Measurements from ENCODE around the gene PLP2.
A peak's percentile ranks its signal among the peaks of the same experiment; 100 is the strongest.
"Not testable (repeated sequence)": the region's sequence is repeated elsewhere in the genome, so short reads cannot be mapped to it uniquely, and the experiment has no call there.

Gene PLP2

GRCh38 chrX:49164589-49165360, 6.9 kb upstream of the PLP2 start:
- DNase-seq, result no peak

DNA sequence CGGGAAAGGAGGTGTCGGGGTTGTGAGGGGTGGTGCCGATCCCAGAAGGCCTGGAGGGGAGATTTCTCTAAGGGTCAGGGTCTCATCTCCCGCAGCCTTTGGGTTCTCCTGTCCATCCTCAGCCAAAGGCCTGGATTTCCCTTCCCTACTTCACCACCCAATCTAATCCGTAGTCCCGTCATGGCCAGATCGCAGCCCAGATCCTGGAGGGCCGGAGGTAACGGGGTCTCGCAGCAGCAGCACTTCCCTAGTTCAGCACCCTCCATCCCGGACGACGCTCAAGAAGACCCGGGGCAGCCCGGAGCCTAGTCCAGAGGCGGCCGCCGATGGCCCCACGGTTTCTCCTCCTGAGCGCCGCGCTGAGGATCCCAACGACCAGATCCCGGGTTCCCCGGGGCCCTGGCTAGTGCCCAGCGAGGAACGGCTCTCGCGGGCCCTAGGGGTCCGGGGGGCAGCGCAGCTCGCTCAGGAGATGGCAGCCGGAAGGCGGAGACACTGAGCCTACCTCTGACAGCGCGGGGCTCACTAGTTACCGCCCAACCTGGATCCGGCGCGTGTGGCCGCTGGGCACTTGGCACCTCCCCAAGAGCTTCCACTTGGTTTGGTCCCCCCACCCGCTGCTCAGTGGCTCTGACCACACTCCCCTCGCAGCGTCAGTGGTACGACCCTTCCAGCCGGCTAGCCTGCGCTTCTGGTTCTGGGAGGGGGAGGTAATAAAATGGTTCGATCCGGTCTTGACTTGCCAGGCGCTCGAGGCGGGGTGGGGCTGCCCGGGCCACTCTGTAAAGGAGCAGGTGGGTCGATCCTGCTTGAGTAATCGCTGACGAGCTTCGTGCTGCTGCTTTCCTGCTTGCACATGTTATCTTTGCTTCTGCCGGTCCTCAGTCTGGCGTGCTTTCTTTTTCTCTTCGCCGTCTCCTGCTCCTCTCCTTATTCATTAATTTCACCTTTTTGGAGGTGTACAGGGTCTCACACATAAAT, 5.5 kb upstream of the PLP2 start:
- DNase-seq, result peak; percentile 90

DNA sequence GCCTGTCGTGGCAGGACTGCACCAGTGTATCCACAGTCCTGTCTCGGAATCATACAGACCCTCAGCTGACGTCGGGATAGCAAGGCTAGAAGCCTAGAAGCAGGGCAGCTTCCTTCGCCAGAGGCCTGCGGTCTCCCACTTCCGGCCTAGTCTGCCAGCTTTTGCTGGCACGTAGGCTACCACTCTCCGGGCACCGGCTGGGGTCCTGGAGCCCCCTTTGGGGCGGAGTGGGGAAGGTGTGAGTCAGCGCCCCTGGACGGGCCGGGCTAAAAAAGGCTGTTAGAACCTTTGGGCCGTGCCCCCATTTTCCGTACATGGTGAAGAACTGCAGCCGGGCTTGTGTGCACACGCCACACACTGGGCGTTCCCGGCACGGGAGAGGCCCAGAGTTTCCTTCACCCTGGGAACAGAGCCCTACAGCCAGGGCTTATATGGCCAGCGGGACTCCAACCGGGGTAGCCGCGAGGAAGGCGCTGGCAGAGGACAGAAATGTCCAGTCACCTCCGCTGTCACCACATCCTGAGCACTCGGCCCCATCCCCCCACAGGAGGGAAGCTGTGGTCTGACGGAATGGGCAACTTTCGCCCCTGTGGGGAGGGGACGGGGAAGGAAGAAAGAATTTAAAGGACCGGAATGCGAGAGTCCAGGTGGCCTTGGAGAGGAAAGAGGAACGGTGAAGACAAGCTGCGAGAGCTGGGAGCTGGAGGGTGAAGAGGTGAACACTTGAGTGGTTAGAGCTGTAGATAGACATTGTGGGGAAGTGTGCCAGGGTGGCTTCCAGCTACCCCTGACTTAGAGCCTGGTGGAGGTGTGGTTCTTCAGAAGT, 4.6 kb upstream of the PLP2 start:
- no peak for DNase-seq

DNA sequence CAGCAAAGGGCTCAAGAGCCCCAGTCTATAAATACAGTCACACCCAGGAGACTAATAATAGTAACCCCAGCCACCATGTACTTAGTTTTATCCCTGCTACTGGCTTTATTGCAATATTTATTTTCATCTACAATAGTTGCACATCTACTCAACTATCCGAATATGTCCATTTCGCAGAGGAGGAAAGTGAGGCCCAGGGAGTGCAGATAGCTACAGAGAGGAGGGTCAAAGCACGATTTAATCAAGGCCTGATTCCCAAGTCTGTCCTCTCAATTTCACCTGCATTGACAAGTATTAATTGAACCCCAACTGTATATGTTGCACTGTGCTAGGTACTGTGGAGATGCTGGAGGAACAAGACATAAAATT, 4.0 kb upstream of the PLP2 start:
- no peak for DNase-seq

- DNase-seq, result peak; percentile 37
These were observed 632 bp downstream of the PLP2 start for GRCh38 chrX:49172280-49172780.

GRCh38 chrX:49173544-49173943, 1.8 kb downstream of the PLP2 start:
- DNase-seq, result not testable (repeated sequence)

- no peak for DNase-seq
These were observed 3.0 kb downstream of the PLP2 start for GRCh38 chrX:49174723-49175122.

DNA sequence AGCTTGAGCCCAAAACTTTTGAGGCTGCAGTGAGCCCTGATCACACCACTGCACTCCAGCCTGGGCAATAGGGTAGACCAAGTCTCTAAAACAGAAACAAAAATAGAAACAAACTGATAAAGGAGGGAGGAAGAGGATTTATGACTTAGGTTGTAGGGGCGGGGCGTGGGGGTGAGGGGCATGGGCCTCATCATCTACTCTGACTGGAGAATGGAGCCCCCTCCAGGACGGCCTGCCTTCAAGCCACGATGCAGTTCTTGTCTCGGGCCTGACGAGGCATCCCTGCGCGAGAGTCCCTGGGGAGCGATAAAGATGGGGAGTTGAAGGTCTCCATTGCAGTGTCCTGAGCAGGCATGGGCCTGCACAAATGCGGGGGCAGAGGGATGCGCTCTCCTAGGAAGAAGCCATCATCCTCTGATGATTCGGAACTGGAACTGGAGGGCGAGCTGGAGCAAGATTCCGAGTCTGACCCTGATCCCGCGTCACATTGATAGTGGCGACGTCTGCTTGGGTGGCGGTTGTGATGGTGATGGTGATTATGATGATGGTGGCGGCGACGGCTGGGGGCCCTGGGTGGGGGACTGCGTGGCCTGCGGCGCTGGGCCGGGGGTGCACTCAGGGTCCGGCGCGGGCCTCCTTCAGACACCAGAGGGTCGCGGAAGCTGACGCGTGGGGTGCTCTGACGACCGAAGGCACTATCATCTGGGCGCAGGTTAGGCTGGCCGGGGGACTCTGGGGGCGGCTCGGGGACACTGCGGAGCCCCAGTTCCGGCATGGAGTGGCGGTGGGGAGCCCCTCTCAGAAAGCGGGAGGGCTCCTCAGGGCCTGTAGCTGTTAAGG, 4.0 kb downstream of the PLP2 start:
- no peak for DNase-seq

DNA sequence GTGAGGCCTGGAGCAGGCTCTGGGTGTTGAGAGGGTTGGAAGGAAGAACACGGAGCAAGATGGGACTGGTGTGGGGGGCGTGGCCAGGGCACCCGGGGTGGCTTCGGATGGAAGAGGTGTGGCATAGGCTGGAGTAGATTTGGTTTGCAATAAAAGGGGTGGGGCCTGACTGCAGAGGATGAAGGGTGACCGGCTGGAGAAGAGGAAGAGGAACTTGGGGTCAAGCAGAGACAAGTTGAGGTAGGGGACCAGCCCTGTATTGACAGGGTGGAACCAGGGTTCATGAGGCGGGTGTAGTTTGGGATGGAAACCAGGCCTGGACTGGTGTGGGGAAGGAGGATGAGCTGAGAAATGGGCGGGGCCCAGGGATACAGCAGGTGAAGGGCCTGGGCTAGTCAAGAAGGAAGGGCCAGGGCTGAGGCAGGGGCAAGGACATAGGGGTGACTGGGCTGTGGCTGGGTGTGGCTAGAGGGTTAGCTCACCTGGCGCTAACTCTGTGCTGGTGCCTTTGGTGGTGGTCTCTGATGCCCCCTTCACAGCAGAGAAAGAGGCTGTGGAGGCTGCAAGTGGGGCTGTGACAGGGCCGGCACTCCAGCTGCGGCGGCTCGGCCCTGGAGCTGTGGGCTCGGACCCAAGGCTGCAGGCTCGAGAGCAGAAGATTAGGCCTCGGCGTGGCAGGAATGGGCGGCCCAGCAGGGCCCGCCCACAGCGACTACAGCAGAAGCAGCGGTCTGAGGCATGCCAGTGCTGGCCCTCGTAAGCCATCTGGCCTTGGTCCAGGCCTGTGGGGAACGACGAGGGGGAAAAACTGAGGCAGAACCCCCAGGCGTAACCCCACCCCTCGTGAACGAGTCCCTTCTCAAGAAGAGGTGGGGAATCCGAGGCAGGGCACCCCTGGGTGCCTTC, 5.0 kb downstream of the PLP2 start:
- DNase-seq, result no peak

- DNase-seq, result no peak
These were observed 5.7 kb downstream of the PLP2 start for GRCh38 chrX:49177338-49177833.

GRCh38 chrX:49177873-49178480, 6.3 kb downstream of the PLP2 start:
- no peak for DNase-seq

DNA sequence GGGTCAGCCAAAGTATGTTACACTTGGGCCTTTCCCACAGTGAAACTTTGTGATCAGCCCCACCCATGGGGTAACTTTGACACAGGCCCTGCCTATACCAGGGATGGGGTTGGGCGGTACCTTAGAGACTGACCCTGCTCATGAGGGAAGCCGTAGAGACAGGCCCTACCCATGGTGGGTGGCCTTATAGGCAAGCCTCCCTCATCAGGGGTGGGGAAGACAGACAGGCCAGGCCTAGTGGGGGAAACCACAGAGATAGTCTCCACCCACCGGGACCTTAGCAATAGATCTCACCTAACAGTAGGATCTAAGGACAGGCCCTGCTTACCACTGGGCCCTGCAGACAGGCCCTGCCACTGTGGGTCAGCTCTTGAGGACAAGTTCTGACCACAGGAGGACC, 6.8 kb downstream of the PLP2 start:
- no peak for DNase-seq

GRCh38 chrX:49179358-49179757, 7.7 kb downstream of the PLP2 start:
- no peak for DNase-seq

DNA sequence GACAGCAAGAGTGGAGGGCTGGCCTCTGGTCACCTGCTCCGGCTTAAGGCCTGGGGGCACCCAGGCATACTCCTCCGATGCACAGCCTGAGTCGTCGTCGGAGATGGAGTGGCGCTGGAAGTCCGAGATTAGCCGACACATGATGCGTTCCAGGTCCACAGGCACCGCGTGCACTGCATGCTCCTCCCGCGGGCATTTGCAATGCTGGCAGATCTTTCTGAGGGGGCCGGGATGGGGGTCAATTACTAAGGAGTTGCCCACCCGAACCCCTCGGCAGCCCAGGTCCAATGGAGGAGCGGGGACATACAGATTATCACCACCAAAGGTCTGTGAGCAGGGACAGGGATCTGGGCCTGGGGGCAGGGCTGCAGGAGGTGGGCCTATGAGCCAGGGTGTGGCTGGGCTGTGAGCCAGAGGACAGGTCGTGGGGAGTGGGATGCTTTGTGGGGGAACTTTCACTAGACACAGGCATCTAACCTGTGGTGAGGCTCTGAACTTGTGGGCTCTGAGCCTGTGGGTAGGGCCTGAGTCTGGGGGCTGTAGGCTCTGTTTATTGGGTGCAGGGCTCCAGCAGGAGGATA, 12.1 kb downstream of the PLP2 start:
- no peak for DNase-seq

DNA sequence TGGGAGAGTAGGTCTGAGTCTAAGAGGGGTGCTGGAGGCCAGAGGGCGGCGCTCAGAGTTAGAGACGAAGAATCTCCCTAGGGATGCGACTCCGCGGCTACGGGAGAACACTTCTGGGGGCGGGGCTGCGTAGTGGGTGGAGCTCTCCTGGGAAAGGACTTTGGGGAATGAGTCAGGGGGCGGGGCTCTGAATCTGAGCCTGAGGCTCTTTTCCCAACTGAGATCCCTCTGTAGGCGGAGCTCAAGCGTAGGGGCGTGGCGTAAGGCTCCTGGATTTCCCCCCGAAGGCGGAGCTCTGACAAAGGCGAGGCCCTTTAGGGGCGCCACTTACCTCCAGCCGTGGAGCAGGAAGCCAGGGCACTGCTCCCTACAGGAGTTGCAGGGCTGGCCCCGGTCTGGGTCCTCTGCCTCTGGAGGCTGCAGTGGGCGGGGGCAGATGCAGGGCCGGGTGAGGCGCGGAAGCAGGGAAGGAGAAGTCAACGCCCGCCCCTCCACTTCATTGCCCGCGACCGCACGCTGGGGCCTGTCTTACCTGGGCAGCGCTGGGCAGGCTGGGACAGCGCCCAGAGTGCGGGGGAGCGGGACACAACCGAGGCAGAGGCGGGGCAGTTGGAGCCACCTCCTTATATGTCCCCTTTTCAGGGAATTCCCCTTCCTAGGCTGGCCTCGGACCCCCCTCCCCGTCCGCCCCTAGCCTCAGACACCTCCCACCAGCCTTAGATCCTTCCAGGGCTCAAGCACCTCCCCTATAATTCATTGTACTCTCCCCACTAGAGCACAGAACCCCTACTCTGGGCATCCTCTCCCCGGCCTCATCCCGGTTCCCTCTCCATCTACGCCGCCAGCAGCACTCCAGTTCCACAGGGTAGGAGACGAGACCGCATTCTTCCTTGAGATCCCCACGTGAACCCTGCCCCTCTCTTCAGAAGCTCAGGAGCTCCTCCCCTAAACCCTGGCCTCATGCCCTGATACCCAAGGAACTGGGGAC, 12.9 kb downstream of the PLP2 start:
- peak; percentile 88 for DNase-seq

- DNase-seq, result peak; percentile 20
These were observed 14.7 kb downstream of the PLP2 start, which contains the start of gene PRICKLE3 for GRCh38 chrX:49186125-49187027. Gene PRICKLE3 (minus strand): TSS chrX:49186373. CDS start chrX:49186297, 76 bp downstream.

GRCh38 chrX:49187028-49187394, 15.3 kb downstream of the PLP2 start:
- no peak for DNase-seq
